Measurements from ENCODE around the gene MPG. TPM values are rescaled to one million over a fixed set of nuclear protein-coding genes. Genes with fewer than 3 reads are reported as not detected.

The MPG gene
- total and polyA plus RNA-seq, 4 donors = 25.4 to 84.1 (median 37.5) TPM

GRCh38 chr16:100989-101388, 23.0 kb downstream of the MPG start (continued):
- TF ChIP-seq REST (IDR thresholded peaks at IDR 0.05) = no peak
- TF ChIP-seq EGR1 (IDR thresholded peaks at IDR 0.05; ENCODE audit: low read depth in 2 of 2) = no peak
- TF ChIP-seq SP1 (IDR thresholded peaks at IDR 0.05) = no peak

- no peak overlapping the region for H3K4me3 ChIP-seq (ENCODE audit: low read depth in 1 of 3, low read length in 3 of 3)
- TF ChIP-seq SP1 (IDR thresholded peaks at IDR 0.05) (no peak), YY1 (IDR thresholded peaks at IDR 0.05) (no peak), FOXA1 (IDR thresholded peaks at IDR 0.05) (no peak), ZBTB33 (IDR thresholded peaks at IDR 0.05) (no peak), TAF1 (conservative IDR thresholded peaks at IDR 0.05) (no peak), ATF3 (IDR thresholded peaks at IDR 0.05) (no peak), REST (IDR thresholded peaks at IDR 0.05) (no peak), CTCF (IDR thresholded peaks at IDR 0.05; ENCODE audit: low read depth, low read length, missing input control) (no peak), FOXA2 (IDR thresholded peaks at IDR 0.05) (no peak), HNF4G (IDR thresholded peaks at IDR 0.05) (no peak), NR2F2 (IDR thresholded peaks at IDR 0.05) (no peak), HNF4A (conservative IDR thresholded peaks at IDR 0.05) (no peak), EGR1 (IDR thresholded peaks at IDR 0.05; ENCODE audit: low read depth in 2 of 2) (no peak), RXRA (IDR thresholded peaks at IDR 0.05) (no peak)
- peaks cover 0 to 2% (median 0%) of the 10 kb centered on the region in 4 donors for H3K36me3 ChIP-seq (ENCODE audit: control insufficient read depth in 4 of 4, insufficient read depth in 3 of 4, low read depth in 1 of 4, low read length in 3 of 4)
- H3K27ac ChIP-seq (ENCODE audit: low read depth in 1 of 2, low read length in 2 of 2) = peak overlapping the region; percentile 72 to 76
- no peak for DNase-seq (ENCODE audit: low spot score)
- H3K4me1 ChIP-seq (ENCODE audit: control insufficient read depth in 4 of 4, insufficient read depth in 4 of 4, low read length in 3 of 4) = peaks cover 14 to 40% (median 29%) of the 10 kb centered on the region in 4 donors
- H3K27me3 ChIP-seq (ENCODE audit: control insufficient read depth in 4 of 4, insufficient read depth in 4 of 4, low read length in 3 of 4) = no peaks in the 10 kb centered on the region
- no peak overlapping the region for H3K9ac ChIP-seq (ENCODE audit: low read depth in 1 of 2, low read length in 2 of 2)
- no peaks in the 10 kb centered on the region for H3K9me3 ChIP-seq (ENCODE audit: control insufficient read depth in 4 of 4, low read length in 3 of 4)
- WGBS = 90% methylated on average over 6 of the region's 6 CpGs
These were observed 23.6 kb downstream of the MPG start for GRCh38 chr16:101586-101985.

All from liver (tissue), 9 donors.